Amniotic stem cell (primary cell): ENCODE results near the gene MAD1L1.

Experiments used
- DNase-seq: peaks from one replicate; lab custom pipeline; 2025; lab: John Stamatoyannopoulos, UW

The MAD1L1 gene

GRCh38 chr7:2116989-2117591 lies 115.7 kb downstream of the MAD1L1 start:
- no peak for DNase-seq

GRCh38 chr7:2116448-2116810 lies 116.3 kb downstream of the MAD1L1 start:
- no peak for DNase-seq

- no peak for DNase-seq
These were observed 116.8 kb downstream of the MAD1L1 start for GRCh38 chr7:2115760-2116447.

GRCh38 chr7:2114926-2115759 lies 117.6 kb downstream of the MAD1L1 start:
- no peak for DNase-seq

GRCh38 chr7:2114052-2114451 lies 118.7 kb downstream of the MAD1L1 start:
- peak; percentile 38 for DNase-seq

- no peak for DNase-seq
These were observed 120.2 kb downstream of the MAD1L1 start for GRCh38 chr7:2112261-2113198.

GRCh38 chr7:2111568-2111967 lies 121.2 kb downstream of the MAD1L1 start:
- DNase-seq = no peak

- no peak for DNase-seq
These were observed 121.9 kb downstream of the MAD1L1 start for GRCh38 chr7:2110610-2111396.

- peak; percentile 78 for DNase-seq
These were observed 122.7 kb downstream of the MAD1L1 start for GRCh38 chr7:2109936-2110609.

- DNase-seq = no peak
These were observed 123.4 kb downstream of the MAD1L1 start for GRCh38 chr7:2109251-2109872.

- no peak for DNase-seq
These were observed 124.1 kb downstream of the MAD1L1 start for GRCh38 chr7:2108501-2109250.

GRCh38 chr7:2108071-2108455 lies 124.7 kb downstream of the MAD1L1 start:
- DNase-seq = no peak

- DNase-seq = no peak
These were observed 125.2 kb downstream of the MAD1L1 start for GRCh38 chr7:2107386-2108070.

- no peak for DNase-seq
These were observed 125.8 kb downstream of the MAD1L1 start for GRCh38 chr7:2106924-2107323.

GRCh38 chr7:2106440-2106839 lies 126.3 kb downstream of the MAD1L1 start:
- no peak for DNase-seq

GRCh38 chr7:2105917-2106316 lies 126.8 kb downstream of the MAD1L1 start:
- no peak for DNase-seq

GRCh38 chr7:2105280-2105679 lies 127.5 kb downstream of the MAD1L1 start:
- no peak for DNase-seq

GRCh38 chr7:2104716-2105115 lies 128.0 kb downstream of the MAD1L1 start:
- DNase-seq = no peak
